Measurements from ENCODE around the gene TFCP2L1.

The TFCP2L1 gene

DNA sequence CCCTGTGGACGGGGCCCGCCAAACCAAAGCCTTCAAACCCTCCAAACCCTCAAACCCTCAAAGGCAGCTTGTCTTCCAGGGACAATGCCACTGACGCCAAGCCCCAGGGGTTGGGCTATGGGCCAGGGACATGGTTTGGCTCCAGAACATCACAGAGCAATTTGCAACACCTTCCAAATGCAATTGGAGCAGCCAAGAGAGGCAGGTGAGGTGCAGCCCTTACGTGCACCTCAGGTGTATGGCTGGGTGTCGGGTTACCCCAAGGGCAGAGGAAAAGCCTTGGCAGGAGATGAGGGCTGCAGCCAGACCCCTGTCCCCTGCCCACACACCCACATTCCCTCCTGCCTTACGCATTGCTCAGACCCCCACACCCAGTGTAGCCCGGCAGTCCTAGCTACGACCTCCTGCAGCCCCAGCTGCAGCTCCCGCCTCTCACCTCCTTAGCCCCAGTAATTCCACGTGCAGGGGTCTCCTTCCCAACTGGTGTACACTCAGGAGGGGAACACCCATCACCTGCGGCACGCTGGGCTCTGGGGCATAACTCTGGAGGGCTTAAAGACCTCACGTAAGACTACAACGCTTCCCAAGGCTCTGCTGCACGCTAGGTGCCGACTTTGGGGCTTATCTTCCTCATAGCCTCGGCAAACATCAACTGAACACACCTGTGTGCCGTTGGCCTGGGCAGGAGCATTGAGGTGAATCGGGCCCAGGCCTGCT, 88.7 kb downstream of the TFCP2L1 start:
- no peak for DNase-seq (ENCODE audit: low spot score)

DNA sequence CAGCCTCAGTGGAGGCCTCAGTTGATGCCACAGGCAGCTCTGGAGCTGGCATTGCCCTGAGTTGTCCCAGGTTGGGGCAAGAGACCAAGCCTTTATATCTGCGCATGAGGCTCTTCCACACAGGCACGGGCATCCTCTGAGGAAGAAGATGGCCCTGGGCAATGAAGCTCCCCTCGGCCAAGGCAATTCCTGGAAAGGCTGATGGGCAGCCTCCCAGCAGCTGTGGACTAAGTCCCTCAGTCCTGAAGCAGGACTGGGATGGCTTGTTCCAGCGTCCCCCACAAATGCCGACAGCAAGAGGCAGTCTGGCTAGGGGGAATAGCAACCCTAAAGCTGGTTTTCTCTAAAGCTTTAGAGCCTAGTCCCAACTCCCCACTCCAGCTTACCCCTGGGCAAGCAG, 90.0 kb downstream of the TFCP2L1 start:
- no peak for DNase-seq (ENCODE audit: low spot score)

DNA sequence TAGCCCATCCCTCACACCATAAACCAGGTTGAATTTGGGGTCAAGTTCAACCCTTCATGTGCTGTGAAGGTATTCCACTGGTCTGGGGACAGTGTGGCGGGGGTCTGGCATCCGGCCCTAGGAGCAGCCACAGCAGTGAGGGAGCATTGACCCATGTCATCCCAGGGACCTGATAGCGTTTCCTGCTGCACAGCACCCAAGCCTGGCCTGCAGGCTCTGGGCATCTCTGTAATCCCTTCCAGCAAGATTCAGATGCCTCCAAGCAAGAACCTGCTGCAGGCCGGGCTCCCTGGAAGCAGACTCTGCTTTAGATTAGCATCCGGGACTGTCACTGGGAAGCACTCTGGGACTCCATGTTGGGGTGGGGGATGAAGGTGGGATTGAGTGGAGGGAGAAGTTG, 90.4 kb downstream of the TFCP2L1 start:
- no peak for DNase-seq (ENCODE audit: low spot score)

DNA sequence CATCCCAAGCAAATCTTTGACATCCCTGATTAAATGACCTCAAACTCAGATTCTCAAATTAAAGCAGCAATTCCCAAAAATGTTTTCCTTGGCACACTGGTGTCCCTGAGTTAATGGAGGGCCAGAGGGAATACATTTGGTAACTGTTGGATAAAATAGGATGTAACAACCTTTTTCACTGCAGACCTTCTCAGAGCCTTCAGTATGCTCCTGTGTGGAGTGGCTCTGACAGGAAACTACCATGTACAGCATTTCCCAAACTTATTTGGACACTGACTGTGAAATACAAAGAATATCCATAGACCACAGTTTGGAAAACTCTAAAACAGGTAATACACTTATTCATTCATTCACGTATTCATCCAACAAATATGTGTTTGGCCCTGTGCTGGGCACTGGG, 91.8 kb downstream of the TFCP2L1 start:
- no peak for DNase-seq (ENCODE audit: low spot score)

DNA sequence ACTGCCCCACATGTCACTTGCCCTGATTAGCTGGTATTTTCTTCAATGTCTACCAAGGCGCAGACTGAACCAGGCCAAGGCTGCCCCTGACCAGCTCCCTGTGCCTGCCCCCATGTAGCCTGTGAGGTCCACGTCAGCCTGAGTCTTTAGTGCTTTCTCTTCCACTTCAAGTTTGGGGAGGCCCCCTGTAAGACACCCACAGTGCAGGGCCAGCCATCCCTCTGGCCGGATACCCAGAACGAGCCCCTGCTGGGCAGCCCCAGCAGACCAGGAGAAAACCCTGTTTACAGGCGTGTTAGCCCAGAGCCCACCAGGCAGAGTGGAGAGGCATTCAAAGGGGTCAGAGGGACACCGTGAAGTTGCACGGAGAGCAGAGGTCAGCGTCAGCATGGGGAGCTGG, 92.4 kb downstream of the TFCP2L1 start:
- no peak for DNase-seq (ENCODE audit: low spot score)

DNA sequence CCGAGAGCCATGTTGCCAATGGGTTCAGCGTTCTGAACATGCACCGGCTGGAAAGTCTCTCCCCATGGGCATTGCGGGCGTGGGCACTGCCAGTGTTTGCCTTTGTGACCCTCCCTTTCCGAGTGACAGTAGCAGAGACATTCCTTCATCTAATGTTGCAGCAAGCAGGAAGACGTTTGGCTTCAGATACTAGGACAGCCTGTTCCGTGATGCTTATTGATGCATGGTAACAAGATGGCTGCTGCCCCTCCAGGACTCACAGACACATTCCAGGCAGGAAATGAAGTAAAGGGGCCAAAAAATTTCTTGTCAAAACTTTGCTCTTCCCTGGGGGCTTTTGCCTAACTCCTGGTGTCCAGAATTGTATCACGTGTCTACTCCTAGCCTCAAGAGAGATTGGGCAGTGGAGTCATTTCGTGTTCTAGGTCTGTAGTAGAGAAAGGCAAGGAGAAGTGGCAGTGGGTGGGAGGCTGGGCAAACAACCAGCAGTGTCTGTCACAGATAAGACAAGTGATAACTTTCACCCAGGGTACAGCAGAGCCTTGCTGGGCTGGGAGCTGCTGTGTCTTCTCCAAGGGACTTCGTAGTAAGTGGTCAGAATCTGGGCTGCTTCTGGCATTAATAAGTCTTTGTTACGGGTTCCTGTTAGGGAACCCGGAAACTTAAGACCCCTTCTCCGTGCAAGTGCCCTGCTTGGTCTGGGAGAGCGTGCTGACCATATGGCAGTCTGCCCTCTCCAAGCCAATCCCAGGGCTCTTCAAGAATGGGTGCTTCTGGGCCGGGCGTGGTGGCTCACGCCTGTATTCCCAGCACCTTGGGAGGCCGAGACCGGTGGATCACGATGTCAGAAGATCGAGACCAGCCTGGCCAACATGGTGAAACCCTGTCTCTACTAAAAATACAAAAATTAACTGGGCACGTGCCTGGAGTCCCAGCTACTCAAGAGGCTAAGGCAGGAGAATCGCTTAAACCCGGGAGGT, 93.5 kb downstream of the TFCP2L1 start:
- DNase-seq (ENCODE audit: low spot score): no peak

DNA sequence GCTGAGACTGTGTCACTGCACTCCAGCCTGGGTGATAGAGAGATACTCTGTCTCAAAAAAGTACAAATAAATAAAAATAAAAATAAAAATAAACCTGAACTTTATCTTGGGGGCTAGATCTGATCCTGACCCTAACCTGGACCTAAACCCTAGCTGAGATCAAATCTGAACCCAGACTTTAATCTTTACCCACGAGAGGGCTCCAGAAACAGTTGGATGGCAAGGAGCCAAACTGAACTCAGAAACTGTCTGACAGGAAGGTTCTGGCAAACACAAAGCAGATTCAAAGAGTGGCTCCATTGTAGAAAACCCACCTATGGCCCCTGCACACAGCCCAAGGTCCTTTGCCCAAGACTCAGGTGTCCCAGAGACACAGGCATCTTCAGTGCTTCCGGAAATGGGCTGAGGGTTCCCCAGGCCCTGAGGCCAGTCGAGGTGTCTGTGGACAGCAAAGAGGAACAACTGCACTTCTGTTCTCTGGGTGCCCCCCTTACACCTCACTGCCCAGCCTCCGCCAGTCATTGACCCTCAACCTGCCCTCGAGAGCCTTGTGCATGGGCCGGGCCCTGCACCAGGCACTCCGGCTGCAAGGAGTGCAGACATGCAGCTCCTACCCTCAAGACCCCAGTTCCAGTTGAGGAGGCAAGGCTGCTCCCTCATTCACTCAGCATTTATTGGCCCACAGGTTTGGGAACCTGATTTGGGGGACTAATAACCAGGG, 95.2 kb downstream of the TFCP2L1 start:
- DNase-seq (ENCODE audit: low spot score): no peak

DNA sequence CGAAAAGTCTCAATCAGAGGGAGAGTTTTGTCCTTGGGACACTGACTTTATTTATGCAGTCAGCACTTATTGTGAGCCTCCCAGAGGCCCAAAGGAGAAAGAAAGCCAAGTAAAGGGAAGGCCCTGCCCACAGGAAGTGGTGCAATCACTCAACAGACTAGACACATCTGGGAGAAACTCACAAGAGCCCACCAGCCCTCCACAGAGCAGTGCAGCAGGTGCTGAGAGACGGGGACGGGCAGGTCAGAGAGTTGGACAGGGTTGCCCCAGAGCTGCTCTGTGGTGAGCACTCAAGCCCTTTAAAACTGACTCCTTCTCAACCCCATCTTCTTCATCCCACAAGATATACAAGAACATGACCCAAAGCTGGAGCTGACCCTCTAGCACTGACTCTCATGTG, 96.0 kb downstream of the TFCP2L1 start:
- no peak for DNase-seq (ENCODE audit: low spot score)

DNA sequence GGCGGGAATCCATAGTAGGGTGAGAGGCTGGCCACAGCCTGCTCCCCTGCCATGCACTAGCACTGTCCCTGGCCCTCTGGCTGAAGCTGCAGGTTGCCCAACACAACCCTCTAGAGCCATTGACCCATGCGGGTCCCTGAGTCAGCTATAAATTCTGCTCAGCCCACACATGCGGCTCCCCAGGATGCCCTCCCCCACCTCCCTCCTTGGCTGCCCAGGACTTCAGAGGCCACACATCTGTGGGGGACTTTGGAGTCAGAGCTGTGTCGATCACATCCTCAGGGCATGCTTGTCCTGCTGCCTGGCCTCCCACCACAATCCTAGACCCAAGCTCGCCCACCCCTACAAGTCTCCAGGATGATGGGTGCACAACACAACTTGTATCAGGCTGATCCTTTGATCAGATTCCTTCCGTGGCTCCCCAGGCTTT, 97.0 kb downstream of the TFCP2L1 start:
- DNase-seq (ENCODE audit: low spot score): no peak

DNA sequence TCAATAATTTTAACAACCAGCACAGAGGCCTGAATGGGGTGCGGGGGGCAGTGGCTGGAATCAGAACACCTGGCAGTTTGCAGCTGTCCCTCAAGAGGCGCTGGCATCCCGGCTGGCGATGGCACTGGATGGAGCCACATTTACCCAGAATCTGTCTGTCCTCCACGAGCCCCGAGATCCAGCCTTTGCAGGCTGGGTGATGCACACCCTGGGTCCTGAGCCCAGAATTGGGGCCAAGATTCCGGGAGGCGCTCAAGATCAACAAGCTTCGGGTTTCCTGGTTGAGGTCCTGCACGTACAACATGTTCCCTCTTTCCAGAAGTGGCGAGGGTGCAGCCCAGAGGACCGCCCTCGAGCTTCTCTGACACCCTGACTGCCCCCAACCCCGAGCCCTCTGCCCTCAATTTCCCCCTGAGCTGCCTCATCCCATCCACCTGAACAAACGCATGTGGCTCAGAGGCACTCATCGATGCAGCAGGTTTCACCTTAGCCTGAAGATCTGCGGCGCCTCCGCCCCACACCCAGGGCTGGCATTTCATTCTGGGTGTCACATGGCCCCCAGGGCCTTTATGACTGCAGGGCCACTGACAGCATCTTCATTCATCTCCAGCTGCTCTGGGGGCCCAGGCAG, 97.5 kb downstream of the TFCP2L1 start:
- no peak for DNase-seq (ENCODE audit: low spot score)

DNA sequence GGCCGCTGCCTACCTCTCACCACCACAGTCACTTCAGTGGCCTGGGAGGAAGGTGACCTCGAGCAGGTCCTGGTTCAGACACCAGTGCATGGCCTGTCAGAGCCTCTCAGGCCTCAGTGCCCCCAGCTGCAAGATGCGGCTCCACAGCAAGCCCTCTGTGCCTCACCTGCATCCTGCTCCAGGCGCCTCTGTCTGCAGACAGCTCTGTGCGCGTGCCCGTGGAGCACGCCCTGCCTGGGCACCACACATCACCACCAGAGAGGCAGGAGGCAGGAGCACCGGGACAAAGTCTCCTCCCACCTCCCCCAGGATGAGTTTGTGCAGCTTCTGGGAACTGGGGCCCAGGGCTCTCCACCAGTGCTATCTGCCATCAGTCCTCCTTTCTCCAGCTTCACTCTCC, 98.7 kb downstream of the TFCP2L1 start:
- DNase-seq (ENCODE audit: low spot score): no peak

DNA sequence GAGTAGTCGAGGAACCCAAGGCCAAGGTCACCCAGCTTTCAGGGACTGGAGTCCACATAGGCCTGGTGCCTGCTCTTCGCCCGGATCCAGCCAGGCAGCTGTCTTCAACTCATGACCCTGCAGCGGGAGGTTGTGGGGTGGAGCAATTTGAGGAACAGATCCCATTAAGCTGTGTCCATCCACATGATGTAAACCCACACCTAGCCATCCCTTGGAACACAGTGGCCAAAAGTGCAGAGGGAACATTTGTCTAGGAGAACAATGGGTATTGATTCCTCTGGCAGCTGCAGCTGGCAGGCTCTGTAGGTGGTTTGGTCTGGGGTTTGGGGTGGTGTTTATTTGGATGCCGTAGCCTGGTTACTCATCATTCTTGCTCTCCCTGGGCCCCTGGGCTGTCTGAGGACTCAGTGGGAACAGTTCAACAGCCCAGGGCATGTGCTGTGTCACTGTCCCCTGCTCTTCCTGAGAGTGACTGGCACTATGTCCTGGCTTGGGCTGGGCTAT, 99.4 kb downstream of the TFCP2L1 start:
- DNase-seq (ENCODE audit: low spot score): peak; percentile 45

DNA sequence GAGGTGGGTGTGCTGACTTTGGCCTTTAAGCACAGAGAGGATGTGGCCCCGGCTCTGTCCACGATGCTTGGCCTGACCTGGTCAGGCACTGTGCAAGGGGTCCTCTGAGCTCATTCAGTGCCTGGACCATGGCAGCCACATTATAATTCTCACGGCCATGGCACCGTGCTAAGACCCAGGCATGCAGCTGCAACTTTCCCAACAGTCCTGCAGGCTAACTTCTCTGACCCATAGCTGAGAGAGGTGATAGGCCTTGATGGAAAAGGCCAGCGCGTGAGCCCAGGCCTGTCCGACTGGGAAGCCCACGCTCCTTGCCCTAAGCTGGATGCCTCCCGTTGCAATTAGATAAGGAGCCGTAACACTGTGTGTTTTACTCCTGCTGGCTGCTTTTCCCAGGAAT, 99.9 kb downstream of the TFCP2L1 start:
- DNase-seq (ENCODE audit: low spot score): no peak

DNA sequence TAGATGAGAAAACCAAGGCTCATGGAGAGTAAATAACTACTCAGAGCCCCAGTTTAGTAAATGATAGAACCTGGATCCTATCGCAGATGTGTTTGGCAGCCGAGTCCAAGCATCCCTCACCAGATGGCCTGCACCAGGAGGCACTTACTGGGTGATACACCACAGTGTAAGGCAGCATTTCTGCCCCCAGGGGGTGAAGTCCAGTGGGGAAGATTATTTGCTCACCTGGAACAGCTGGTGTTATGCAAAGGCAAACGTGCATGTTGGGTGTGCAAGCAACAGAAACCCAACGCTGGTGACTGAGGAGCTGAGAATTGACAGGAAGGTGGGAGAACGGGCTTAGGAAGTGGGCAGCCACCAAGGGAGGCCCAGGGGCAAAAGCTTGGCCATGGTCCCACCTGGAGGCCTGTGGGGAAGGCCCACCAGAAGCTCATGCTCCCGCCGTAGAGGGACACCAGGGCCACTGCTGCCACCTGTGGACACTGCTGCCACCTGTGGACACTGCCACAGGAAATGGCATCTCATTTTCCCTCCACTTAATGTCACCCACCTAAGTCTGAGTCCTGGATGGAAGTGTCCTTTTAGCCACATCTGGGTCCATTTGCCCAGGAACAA, 100.6 kb downstream of the TFCP2L1 start:
- DNase-seq (ENCODE audit: low spot score): no peak

DNA sequence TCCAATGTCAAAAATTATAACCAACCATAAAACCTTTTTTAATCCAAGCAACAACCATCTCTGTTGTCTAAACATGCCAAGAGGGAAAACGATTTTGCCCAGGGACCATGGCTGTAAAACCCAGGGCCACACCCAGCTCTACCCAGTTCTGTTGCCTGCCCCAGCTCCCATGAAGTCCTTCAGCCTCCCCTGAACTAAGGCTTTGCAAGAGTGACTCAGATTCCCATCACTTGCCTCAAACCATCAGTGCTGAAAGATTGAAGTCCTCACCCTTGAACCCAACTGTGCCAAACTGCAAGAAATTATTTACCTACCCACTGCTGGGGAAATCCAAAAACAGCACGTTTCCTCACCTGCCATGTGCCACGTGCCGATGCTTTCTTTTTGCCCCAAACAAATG, 102.5 kb downstream of the TFCP2L1 start:
- DNase-seq (ENCODE audit: low spot score): no peak

DNA sequence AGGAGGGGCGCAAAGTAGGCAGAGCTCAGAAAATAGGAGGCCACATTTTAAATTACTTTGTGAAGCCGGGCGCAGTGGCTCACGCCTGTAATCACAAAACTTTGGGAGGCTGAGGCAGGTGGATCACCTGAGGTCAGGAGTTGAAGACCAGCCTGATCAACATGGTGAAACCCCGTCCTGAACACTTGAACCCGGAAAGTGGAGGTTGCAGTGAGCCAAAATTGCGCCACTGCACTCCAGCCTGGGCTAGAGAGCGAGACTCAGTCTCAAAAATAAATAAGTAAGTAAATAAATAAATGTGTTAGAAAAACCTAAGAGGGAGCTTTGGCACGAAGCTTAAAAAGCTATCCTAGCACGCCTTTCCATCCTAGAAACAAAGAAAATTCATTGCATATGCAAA, 105.5 kb downstream of the TFCP2L1 start:
- no peak for DNase-seq (ENCODE audit: low spot score)

DNA sequence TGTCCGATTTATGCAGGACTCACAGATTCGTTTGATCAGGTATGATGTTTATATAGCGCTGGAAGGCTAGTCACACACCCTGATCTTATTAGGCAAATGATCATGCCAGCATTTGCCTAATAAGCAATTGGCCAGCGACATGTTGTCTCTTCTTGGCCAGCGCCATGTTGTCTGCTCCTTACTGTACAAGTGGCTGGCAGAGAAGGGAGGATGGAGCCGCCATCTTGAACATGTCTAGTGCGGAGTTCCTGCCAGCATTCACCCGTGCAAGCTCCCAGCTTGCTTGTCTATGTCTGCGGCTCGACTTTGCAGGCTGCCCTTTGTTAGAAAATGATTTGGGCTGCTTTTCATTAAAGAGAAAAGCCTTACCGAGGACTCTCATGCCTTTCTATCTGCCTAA, 106.3 kb downstream of the TFCP2L1 start:
- no peak for DNase-seq (ENCODE audit: low spot score)

DNA sequence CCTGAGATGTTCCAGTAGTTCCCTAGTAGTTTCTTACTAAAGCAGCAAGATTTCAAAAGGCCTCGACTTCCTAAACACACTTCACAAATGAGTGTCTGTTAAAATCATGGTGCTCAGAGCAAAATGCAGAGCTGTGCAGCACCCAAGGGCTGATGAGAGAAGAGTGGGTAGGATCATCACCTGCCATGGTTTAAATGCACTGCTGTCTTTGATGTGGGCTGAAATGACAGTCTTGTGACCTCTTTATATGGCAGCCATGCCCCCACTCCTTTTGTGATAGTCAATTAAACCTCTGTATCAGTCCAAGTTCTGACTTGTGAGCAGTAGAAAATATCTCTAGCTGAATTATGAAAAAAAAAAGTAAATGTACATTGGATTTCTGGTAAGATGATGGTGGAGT, 107.1 kb downstream of the TFCP2L1 start:
- DNase-seq (ENCODE audit: low spot score): no peak

DNA sequence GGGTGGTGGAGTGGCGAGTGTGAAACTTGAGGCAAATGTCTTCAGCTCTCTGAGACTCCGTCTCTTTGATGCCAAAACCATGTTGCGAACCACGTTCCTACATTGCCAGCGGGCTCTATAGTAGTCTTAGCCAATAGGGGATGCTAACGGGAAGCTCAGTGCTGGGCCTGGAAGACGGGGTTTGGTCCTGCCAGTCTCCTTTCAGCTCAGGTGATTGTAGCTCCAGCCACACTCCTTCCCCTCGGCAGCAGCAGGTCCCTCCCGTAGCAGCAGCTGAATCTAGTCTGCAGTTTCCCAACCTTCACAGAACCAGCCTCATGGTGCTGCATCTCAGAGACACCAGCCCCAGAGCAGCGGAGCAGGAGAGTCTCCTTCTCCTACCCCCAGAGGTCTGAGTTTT, 109.7 kb downstream of the TFCP2L1 start:
- no peak for DNase-seq (ENCODE audit: low spot score)

DNA sequence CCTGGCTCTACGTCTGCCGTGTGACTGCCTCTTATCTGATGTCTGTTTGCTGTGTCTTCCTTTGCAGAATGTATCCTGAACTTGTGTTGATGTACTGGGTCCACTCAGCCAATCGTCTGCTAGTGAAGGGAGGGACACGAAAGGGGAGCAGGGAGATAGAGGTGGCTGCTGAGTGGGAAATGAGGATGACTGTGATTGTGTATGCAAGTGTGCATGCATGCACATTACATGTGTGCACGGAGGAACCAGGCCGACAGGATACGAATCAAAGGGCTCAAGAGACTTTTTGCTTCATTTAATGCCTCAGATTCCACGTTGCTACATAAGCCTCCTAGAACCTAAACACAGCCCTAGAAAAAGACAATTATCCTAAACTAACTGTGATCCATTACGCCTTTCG, 111.2 kb downstream of the TFCP2L1 start:
- DNase-seq (ENCODE audit: low spot score): no peak

DNA sequence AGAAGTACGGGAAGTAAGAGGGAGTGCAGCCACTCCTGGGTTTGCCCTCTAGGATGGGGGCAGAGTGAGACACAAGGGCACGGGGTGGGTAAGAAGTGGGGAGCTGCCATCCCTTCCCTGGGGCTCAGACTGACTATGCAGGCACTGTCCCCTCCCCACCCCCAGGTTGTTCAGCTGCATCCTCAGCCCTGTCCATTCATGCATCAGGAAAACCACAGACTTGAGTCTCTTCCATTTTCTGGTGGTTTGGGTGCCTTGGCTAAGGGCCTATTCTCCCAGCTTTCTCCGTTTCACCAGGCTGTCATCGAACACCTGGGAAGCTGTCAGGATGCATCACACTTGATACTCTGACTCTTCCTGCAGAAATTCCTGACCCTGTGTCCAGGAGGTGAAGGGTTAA, 111.9 kb downstream of the TFCP2L1 start:
- peak; percentile 68 for DNase-seq (ENCODE audit: low spot score)

DNA sequence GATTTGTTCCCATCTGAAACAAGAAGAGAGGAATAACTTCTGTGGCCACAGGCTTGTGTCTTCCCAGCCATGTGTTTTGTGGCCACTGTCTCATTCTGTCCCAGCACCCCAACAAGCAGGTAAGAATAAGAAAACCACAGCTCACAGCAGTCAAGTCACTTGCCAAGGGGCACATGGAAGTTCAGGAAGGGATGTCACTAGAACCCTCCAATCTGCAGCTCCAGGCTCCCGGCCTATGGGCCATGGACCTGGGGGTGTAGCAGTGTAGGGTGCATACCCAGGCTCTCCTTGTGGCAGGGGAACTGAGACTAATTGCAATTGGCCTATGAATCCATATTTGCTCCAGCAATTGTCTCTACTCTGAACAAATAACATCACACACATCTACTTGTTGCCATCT, 112.5 kb downstream of the TFCP2L1 start:
- no peak for DNase-seq (ENCODE audit: low spot score)
